Measurements from ENCODE around the gene PRKCA.
"Not testable (repeated sequence)": the region's sequence is repeated elsewhere in the genome, so short reads cannot be mapped to it uniquely, and the experiment has no call there.

The PRKCA gene

DNA sequence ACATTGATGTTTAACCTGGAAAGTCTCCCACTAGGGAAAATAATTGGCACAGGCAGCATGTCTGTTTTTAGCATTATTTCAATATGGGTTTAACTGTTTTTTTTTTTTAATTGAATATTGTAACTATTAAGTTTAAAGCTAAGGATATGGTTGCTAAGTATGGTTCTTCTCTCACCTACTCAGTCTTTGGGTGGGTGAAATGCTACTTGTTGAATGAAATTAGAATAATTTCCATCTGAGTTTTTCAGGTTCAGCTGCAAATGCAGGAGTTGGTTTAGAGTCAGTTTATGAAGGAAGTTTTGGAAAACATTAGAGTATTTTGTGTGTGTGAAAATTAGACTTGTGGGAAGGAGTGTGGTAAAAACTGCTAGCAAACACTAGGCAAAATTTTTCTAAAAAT lies 93.5 kb downstream of the PRKCA start:
- H3K4me3 ChIP-seq (replicated peaks; ENCODE audit: low read depth, low read length), result no peak overlapping the region
- TF ChIP-seq, protein P1, sequence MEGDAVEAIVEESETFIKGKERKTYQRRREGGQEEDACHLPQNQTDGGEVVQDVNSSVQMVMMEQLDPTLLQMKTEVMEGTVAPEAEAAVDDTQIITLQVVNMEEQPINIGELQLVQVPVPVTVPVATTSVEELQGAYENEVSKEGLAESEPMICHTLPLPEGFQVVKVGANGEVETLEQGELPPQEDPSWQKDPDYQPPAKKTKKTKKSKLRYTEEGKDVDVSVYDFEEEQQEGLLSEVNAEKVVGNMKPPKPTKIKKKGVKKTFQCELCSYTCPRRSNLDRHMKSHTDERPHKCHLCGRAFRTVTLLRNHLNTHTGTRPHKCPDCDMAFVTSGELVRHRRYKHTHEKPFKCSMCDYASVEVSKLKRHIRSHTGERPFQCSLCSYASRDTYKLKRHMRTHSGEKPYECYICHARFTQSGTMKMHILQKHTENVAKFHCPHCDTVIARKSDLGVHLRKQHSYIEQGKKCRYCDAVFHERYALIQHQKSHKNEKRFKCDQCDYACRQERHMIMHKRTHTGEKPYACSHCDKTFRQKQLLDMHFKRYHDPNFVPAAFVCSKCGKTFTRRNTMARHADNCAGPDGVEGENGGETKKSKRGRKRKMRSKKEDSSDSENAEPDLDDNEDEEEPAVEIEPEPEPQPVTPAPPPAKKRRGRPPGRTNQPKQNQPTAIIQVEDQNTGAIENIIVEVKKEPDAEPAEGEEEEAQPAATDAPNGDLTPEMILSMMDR (IDR thresholded peaks at IDR 0.05; ENCODE audit: low read length, missing control alignments), result no peak
- no peak for DNase-seq (ENCODE audit: low read depth)

DNA sequence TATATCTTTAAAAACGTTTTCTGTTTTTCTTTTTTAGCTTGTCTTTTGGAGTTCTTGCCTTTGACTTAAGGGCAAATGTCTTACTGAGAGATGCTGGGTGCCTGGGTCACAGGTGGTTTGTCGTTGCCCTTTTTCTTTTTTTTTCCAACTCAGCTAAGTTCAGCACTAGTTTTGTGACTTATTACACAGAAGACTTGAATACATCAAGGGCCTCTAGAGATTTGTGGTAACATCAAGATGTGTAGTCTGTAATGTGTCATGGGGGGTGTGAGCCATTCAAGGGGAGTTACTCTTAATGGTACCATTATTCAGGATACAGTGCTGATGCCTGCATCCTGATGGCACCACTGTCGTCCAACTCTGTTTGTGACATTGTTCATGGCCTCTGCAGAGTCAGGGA lies 95.1 kb downstream of the PRKCA start:
- DNase-seq (ENCODE audit: low read depth), result no peak
- TF ChIP-seq, protein P1 (IDR thresholded peaks at IDR 0.05; ENCODE audit: low read length, missing control alignments), result no peak
- no peak overlapping the region for H3K4me3 ChIP-seq (replicated peaks; ENCODE audit: low read depth, low read length)

DNA sequence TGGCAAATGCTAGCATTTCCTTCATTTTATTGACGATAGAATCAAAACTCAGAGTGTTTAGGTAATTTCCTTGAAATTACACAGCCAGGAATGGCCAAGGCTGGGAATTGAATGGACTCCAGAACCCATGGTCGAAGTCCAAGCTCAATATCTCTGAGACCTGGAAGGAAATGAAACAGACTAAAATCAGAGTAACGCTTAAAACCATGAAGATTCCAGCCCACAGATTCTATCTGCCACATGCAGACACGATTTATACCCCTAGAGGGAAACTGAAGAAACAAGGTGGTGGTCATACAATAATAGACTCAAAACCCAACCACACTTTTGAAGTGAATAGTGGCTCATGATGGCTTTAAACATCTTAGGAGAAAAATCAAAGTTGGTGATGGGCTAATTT lies 95.6 kb downstream of the PRKCA start:
- TF ChIP-seq, protein P1 (IDR thresholded peaks at IDR 0.05; ENCODE audit: low read length, missing control alignments), result no peak
- no peak for DNase-seq (ENCODE audit: low read depth)
- H3K4me3 ChIP-seq (replicated peaks; ENCODE audit: low read depth, low read length), result no peak overlapping the region

DNA sequence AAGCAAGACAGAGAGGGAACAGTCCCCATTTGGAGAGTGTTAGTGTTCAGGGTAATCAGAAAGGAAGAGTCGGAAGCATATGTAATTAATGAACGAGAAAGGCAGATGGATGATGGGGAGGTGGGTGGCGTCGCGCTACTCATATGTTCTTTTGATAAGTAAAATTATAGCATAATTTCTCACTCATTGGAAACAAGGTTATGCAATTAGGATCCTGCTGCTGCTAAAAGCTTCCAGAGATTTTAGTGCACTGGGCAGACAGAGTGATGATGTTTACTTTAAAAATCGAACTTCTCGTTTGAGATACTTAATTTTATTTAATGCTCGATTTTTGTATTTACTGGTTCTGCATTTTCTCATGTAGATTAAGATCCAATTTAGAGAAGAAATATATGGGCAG lies 96.2 kb downstream of the PRKCA start:
- TF ChIP-seq, protein P1 (IDR thresholded peaks at IDR 0.05; ENCODE audit: low read length, missing control alignments), result no peak
- no peak for DNase-seq (ENCODE audit: low read depth)
- no peak overlapping the region for H3K4me3 ChIP-seq (replicated peaks; ENCODE audit: low read depth, low read length)

DNA sequence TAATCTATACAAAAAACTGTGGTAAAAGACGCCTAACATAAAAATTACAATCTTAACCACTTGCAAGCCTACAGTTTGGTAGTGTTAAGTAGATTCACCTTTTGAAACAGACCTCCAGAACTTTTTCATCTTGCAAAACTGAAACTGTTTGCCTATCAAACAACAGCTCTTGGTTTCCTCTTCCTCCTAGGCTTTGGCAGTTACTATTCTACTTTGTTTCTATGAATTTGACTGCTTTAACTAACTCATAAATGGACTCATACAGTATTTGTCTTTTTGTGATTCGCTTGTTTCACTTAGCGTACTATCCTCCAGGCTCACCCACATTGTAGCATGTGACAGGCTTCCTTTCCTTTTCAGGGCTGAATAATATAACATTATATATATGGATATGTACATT lies 97.0 kb downstream of the PRKCA start:
- TF ChIP-seq, protein P1 (IDR thresholded peaks at IDR 0.05; ENCODE audit: low read length, missing control alignments), result no peak
- no peak for DNase-seq (ENCODE audit: low read depth)
- no peak overlapping the region for H3K4me3 ChIP-seq (replicated peaks; ENCODE audit: low read depth, low read length)

DNA sequence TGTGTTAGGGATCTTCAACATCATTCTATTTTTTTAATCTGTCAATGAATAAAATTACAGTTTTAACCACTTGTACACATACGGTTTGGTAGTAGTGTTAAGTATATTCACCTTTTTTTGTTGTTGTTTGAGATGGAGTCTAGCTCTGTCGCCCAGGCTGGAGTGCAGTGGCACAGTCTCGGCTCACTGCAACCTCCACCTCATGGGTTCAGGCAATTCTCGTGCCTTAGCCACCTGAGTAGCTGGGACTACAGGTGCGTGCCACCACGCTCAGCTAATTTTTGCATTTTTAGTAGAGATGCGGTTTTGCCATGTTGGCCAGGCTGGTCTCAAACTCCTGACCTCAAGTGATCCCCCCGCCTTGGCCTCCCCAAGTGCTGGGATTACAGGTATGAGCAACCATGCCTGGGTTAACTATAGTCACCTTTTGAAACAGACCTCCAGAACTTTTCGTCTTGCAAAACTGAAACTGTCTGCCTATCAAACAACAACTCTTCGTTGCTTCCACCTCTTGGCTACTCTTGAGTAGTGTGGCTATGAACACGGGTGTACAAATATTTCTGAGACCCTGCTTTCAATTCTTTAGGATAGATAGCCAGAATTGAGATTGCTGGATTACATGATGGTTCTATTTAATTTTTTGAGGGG lies 97.8 kb downstream of the PRKCA start:
- DNase-seq (ENCODE audit: low read depth); H3K4me3 ChIP-seq (replicated peaks; ENCODE audit: low read depth, low read length): not testable (repeated sequence)

DNA sequence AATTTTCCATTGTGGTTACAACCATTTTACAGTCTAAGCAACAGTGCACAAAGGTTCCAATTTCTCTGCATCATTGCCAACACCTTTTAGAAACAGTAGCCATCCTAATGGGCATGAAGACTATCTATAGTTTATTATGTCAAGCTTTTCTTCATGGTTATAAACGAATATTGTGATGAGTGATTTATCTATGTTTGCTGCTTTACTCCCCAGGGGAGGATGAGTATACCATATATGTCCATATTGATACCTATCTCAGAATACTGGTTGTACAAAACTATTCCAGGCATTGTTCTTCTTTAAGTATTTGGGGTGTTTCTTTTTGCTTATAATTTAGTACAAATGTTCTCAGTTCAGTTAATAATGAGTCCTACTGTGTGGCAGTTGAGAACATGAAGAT lies 98.3 kb downstream of the PRKCA start:
- no peak overlapping the region for H3K4me3 ChIP-seq (replicated peaks; ENCODE audit: low read depth, low read length)
- TF ChIP-seq, protein P1 (IDR thresholded peaks at IDR 0.05; ENCODE audit: low read length, missing control alignments), result no peak
- DNase-seq (ENCODE audit: low read depth), result no peak
